Measurements from ENCODE around the gene GPR4. TPM values are rescaled to one million over a fixed set of nuclear protein-coding genes. Genes with fewer than 3 reads are reported as not detected.

GPR4 gene
- total and polyA plus RNA-seq, 2 of the 8 experiments (the other 6 are each of a cell fraction or from before 2014, with no cell fraction given) = 0.19 to 0.39 TPM

GRCh38 chr19:45568732-45569131 lies 33.3 kb downstream of the GPR4 start:
- CTCF ChIA-PET (ENCODE audit: partially characterized antibody) = interaction anchor here (0.9 to 8.1 kb wide), 6 partner anchors 10 to 83 kb away, joined by 3 to 79 read pairs (median 12); no protein-coding TSS in a partner anchor
- FAIRE-seq = no peak
- no peak for TF ChIP-seq NRF1 (IDR thresholded peaks at IDR 0.05; ENCODE audit: low read depth, low read length)
- no peak for TF ChIP-seq RFX5 (IDR thresholded peaks at IDR 0.05; ENCODE audit: borderline replicate concordance, low read depth, low read length)
- TF ChIP-seq, protein P1, sequence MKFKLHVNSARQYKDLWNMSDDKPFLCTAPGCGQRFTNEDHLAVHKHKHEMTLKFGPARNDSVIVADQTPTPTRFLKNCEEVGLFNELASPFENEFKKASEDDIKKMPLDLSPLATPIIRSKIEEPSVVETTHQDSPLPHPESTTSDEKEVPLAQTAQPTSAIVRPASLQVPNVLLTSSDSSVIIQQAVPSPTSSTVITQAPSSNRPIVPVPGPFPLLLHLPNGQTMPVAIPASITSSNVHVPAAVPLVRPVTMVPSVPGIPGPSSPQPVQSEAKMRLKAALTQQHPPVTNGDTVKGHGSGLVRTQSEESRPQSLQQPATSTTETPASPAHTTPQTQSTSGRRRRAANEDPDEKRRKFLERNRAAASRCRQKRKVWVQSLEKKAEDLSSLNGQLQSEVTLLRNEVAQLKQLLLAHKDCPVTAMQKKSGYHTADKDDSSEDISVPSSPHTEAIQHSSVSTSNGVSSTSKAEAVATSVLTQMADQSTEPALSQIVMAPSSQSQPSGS (IDR thresholded peaks at IDR 0.05; ENCODE audit: low read length) = no peak
- TF ChIP-seq MAFK (IDR thresholded peaks at IDR 0.05; ENCODE audit: low read depth, low read length) = no peak
- no peak for TF ChIP-seq SIX5 (IDR thresholded peaks at IDR 0.05; ENCODE audit: low read depth, low read length)
- TF ChIP-seq ATF3 (IDR thresholded peaks at IDR 0.05; ENCODE audit: insufficient read depth, low read depth, low read length) = no peak
- TF ChIP-seq TAF1 (IDR thresholded peaks at IDR 0.05; ENCODE audit: low read depth, low read length) = no peak
- TF ChIP-seq CHD2 (IDR thresholded peaks at IDR 0.05; ENCODE audit: low read length) = no peak
- TF ChIP-seq BRCA1 (IDR thresholded peaks at IDR 0.05; ENCODE audit: low read depth, low read length) = no peak

More at GRCh38 chr19:45568732-45569131, 33.3 kb downstream of the GPR4 start:
- Histone ChIP-seq H3K4me2 (ENCODE audit: insufficient read depth in 1 of 2, low read depth in 2 of 2, low read length in 2 of 2) (no peak overlapping the region), H4K20me1 (replicated peaks in 1 of 2; ENCODE audit: control insufficient read depth in 1 of 2, insufficient read depth in 2 of 2, low read length in 2 of 2) (peaks cover 0 to 5% of the 10 kb centered on the region in 2 experiments), H3K56ac (replicated peaks; ENCODE audit: insufficient read length, low read depth, low read length) (no peak overlapping the region), H2AK5ac (ENCODE audit: low read depth, low read length) (no peak overlapping the region), H3K79me1 (ENCODE audit: low read depth, low read length) (peaks cover 2% of the 10 kb centered on the region; the same call in 1 of the 2 replicates), H3K4ac (replicated peaks; ENCODE audit: insufficient read length, low read depth, low read length) (peak overlapping the region; percentile 15), H3K14ac (ENCODE audit: insufficient read length) (no peak overlapping the region), H3K23ac (ENCODE audit: insufficient read length) (no peak overlapping the region), H2BK12ac (ENCODE audit: low read depth, low read length) (0 out of 2 replicates have a peak overlapping the region, but pooled peaks have one; percentile 27), H3K9ac (replicated peaks in 1 of 4; ENCODE audit: extremely low read depth in 1 of 4, low read depth in 3 of 4, low read length in 3 of 4) (no peak overlapping the region), H2BK20ac (ENCODE audit: low read length) (no peak overlapping the region), H3K27ac (ENCODE audit: low read depth, low read length) (no peak overlapping the region), H3K79me2 (ENCODE audit: control insufficient read depth in 1 of 2, insufficient read depth in 2 of 2, low read length in 2 of 2) (no peaks in the 10 kb centered on the region), H3K4me3 (ENCODE audit: extremely low read depth in 1 of 4, insufficient read depth in 2 of 4, low read depth in 3 of 4, low read length in 4 of 4) (no peak overlapping the region), H3K27me3 (replicated peaks in 1 of 4; ENCODE audit: control insufficient read depth in 3 of 4, extremely low read depth in 1 of 4, insufficient read depth in 3 of 4, low read length in 3 of 4) (no peaks in the 10 kb centered on the region), H3K9me3 (ENCODE audit: insufficient read depth in 2 of 2, low read depth in 1 of 2, low read length in 1 of 2) (no peaks in the 10 kb centered on the region), H3K18ac (ENCODE audit: extremely low read depth, low read length) (no peak overlapping the region), H2AFZ (ENCODE audit: low read length) (no peak overlapping the region), H2BK15ac (ENCODE audit: low read length) (no peak overlapping the region), H4K5ac (ENCODE audit: insufficient read length, low read depth, low read length) (no peak overlapping the region), H2BK5ac (ENCODE audit: low read depth, low read length) (no peak overlapping the region), H3K36me3 (ENCODE audit: control insufficient read depth in 2 of 4, insufficient read depth in 4 of 4, low read length in 3 of 4) (no peaks in the 10 kb centered on the region), H3K23me2 (ENCODE audit: low read depth, low read length) (no peaks in the 10 kb centered on the region), H4K91ac (replicated peaks; ENCODE audit: insufficient read length, low read length) (no peak overlapping the region), H3K4me1 (replicated peaks in 1 of 4; ENCODE audit: control insufficient read depth in 3 of 4, insufficient read depth in 4 of 4, low read length in 3 of 4) (peaks cover 4 to 5% (median 4%) of the 10 kb centered on the region in 4 experiments), H2BK120ac (replicated peaks; ENCODE audit: low read depth, low read length) (no peak overlapping the region), H4K8ac (ENCODE audit: extremely low read depth, insufficient read depth, low read length) (no peak overlapping the region)
- no peak for DNase-seq (ENCODE audit: low read depth in 1 of 2, low spot score in 2 of 2)
- 86% methylated on average over 3 of the region's 3 CpGs; no CpG with 5 or more reads in 1 of the 2 experiments for WGBS, 2 experiments (ENCODE audit: extremely low coverage in 1 of 2, insufficient coverage in 1 of 2, insufficient read length in 1 of 2, insufficient replicate concordance in 2 of 2, low coverage in 1 of 2, low lambda C conversion rate in 2 of 2, missing lambda C conversion rate in 1 of 2)
- POLR2A ChIA-PET (ENCODE audit: partially characterized antibody) = no interaction called here
